GM19452 (cell line): ENCODE measurements around the gene AURKA.

Experiments used
- ATAC-seq: cut with Tn5 transposase; IDR thresholded peaks from one replicate; pipeline ENCODE4 v1.9.1; 2021; ENCODE audit not compliant: unreplicated experiment

Gene AURKA

DNA sequence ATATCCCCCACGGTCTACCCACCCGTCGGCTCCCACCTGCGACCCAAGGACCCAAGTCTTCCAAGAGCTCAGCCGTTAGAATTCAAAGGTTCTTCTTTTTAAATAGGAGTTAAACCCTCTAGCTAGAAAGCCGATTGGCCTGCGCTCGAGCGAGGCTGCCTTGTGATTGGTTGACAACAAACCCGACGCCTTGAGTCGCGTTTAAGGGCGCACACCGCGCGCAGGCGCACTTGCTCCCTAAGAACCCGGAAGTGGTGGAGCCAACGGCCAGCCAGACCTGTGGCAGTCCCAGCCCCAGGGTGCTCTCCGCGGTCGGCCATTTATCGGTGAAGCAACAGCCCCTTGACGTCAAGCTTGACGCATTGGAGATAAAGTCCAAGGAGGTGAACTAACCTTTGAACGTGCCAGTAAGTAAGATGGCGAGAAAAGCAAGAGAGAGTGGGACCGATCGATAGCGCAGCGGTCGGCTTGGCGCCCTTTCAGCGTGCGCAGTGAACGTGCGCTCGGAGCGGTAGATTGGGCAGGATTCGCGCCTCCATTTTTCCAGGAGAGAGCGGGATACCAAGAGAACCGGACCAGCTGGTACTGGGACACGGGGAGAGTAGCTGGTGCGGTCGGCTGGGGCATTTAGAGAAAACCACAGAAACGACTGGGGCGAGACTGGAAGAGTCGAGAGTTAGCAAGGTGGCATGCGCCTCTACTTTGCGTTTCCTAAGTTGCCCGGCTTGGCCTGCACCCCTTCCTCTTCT is at the start of gene AURKA, which contains the start of gene CSTF1:
Gene AURKA, minus strand, starts transcription at position 84 of the 749 bp plus-strand sequence. CDS start 4,018 bp downstream, outside the sequence.
Gene CSTF1, plus strand, starts transcription at position 514 of the 749 bp plus-strand sequence. CDS start 2,908 bp downstream, outside the sequence.
- peak; percentile 93 for ATAC-seq

DNA sequence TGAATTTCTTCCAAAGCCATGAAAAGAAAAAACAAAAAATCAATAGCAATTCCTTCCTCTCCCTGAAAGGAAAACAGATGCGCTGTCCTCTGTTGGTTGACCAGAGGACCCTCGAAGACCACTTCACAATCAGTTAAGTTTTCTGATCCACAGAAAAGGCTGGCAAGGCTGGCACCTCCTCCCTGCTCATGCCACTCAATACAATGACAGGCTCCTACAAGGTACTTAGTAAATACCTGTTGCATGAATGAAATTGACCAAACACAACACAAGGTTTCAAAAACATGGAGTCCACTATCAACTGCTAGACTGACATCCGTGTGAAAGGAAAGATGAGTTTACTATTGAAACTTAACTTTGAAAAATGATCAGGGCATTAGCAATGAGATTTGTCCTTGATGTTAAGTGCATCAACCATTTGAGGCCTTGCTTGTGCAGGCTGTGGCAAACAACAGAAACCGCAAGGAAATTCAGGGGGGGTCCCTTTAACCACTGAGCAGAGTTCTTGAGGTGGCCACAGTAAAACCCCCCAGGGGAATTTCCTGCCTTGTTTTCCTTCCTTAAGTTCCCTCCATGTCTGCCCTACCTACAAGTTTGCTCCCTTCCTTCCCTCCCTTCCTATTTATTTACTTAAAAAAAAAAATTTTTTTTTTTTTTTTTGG is 48.5 kb upstream of the AURKA start:
- peak; percentile 70 for ATAC-seq

DNA sequence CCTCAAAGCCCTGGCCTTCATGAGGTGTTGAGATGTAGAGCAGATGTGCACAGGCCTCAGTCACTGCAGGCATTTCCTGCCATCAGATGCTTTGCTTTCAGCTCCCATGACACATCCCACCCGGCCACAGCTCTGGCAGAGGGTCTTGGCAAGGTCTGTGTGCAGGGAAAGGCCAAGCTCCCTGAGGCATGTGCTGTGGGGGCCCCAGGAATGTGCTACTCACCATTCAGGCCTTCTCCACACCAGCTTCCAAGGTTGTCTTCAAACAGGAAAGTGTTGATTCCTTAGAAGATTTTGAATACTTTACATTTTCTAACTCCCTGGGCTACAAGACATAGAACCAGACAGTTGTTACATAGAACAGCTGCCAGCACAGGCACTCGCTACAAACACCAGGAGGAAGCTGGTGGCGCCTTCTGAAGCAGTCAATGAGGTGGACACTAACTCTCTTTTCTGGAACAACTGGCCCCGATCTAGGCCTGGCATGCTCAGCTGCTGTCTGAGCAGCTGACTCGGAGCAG is 47.8 kb upstream of the AURKA start:
- no peak for ATAC-seq

DNA sequence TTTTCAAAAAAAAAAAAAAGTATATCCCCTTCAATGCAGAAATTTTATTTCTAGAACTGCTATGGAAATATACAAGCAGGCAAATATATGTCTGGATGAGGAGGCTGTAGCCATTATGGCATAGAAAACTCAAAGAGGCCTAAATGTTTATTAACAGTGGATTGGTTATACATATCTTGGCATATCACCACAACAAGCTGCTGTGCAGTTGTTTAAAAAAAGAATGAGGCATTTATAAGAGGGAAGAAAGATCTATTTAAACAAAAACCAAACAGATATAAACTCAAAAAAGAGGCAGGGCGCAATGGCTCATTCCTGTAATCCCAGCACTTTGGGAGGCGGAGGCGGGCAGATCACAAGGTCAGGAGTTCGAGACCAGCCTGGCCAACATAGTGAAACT is 46.3 kb upstream of the AURKA start:
- ATAC-seq = no peak

DNA sequence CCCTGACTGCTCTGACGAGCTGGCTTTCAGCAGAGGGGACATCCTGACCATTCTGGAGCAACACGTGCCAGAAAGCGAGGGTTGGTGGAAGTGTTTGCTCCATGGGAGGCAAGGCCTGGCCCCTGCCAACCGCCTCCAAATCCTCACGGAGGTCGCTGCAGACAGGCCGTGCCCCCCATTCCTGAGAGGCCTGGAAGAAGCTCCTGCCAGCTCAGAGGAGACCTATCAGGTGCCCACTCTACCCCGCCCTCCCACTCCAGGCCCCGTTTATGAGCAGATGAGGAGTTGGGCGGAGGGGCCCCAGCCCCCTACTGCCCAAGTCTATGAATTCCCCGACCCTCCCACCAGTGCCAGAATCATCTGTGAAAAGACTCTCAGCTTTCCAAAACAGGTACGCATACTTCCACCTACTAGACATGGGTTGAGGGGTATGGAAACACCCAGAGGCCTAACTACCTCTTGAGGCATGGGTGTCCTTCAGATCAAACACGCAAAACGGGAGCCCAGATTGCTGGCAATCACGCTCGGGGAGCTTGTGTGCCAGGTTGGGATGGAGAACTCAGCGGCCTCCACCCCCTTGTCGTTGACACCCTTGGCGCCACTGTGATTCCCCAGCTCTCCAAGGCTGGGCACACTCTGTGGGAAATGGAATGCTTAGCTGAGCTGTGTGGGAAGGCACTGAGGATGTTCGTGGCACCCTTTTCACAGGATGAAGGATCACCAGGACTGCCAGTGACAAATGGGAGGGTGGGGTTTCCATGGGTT is 45.4 kb upstream of the AURKA start:
- no peak for ATAC-seq

DNA sequence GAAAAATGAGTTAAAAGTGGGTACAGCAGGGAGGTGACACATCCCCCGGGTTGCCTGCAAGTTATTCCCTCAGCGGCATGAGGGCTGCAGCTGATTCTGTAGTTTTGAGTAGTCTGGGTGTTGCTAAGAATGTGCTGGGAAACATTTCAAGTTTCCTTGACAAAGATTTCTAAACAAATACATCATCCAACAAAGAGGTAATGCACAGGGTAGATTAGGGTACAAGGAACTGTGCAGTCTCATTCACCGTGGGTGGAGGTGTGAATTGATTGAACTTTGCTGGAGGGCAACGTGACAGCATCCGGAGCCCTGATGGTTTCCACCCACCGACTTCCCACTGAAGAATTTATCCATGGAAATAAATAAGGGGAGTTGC is 41.9 kb upstream of the AURKA start:
- no peak for ATAC-seq

DNA sequence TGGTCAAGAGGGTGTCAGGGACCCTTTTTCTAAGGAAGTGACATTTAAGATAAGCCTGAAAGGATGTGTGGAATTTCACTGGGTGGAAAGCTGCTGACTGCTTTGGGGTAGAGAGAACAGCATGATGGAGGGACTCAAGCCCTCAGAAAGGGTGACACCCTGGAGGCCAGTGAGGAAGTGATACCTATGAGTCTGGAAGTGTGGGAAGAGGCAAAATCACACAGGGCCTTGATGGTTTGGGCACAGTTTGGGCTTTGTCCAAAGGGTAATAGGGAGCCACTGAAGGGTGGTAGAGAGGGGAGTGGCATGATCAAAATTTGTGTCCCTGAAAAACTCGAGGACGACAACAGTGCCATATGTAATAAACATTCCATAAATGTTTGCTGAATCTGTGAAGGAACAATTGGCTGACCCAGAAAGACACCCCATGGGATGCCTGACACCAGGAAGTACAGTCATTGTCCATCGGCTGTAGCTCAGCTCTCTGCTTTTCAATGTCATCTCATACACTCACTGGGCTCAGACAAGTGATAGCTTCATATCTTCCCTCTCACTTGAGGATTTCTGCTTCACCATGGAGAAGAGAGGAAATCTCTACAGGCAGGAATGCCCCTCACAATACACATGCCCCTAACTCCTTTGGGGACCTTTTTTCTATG is 41.3 kb upstream of the AURKA start:
- ATAC-seq = no peak

DNA sequence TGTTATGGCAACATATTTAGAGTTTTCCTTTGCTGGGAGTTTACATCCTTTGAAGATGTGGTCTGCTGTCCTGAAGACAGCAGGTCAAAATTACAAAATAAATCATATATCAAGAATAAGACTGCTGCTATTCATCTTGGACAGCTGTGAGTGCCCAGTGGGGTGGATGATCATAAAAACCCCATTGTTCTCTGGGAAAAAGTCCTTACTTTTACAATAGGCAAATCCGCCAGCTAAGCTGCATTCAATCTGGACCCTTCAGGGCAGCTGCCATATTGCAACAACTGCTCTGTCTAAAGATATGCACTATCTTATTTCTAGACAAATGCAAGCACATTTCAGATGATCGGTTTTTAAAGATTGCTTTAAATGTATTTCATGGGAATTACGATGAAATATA is 39.5 kb upstream of the AURKA start:
- no peak for ATAC-seq

DNA sequence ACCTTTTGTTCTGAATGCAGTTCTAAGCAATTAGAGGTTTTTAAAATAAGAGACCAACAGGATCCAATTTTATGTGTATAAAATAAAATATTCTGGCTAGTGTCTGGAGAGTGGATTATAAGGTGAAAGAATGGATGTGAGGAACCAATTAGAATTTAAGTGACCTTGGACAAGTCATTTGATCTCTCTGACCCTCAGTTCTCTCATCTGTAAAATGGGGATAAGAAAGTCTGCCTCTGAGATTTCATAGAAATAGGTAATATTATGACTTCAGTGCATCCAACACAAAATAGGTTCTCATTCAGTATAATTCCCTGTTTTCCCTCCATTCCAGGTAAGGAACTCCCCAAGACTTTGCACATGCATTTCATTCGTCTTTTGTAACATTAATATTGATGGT is 38.9 kb upstream of the AURKA start:
- ATAC-seq = no peak

DNA sequence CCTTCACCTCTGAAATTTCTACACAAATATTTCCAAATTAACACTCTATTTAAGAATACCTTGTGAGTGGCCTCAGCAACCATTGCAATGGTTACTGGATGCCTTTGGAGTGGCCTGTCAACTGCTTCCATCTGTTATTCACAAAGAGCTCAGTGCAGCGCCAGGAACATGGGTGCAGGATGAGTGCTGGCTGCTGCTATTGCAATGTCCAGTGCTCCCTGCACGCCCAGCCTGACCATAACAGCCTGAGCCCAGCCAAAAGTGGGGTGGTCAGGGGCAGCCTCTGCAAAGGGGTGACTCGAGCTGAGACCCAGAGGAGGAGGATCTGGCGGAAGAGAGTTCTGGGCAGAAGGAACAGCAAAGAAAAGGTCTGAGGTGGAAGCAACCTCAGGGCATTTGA is 38.4 kb upstream of the AURKA start:
- no peak for ATAC-seq

DNA sequence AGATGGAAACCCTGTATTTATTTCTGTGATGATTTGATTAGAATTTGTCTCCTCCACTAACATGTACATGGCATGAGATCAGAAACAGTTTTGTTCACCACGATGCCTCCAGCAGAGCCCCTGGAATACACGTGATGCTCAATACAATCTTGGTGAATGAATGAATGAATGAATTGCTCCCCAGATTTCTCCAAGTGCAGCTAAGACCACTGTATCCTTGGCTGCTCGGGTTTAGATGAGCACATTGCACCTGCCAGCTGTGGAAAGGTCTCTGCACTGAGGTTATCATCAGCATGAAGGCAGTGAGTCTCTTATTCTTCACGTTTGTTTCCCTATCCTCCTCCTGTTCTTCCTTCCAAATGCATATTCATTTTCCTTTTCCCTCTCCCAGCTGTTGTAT is 37.9 kb upstream of the AURKA start:
- ATAC-seq = no peak

DNA sequence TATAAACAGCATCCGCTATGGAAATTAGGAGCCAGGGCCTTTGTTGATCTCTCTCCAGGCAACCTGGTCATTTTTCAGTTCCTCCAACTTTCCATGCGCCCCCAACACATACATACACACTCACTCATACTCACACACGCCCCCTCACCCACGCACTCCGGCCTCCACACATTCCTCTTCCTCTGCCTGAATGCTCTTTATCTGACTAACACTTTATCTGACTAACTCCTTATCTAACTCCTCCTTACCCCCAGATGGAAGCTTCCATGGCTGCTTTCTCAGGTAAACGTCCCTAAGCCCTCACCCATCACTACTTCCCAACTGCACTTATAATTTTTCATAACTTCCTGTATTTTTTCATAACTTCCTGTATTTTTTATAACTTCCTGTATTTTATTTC is 37.5 kb upstream of the AURKA start:
- ATAC-seq = no peak

DNA sequence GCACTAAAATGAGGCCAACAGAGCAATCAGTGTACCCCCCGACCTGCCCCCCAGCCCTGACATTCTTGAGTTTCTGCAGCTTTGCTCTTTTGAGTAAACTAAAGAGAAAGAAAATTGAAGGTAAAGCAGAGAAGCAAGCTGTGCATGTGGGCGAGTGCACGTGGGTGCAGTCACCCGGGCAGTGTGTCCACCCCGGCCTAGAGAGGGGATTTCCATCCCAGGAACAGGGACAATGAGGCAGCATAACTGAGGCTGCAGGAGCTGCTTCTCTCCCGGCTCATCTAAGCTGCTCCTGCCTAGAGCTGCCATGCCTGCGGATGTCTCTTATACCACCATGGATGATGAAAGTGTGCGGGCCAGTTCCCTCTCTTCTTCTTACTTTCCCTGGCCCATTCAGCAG is 36.9 kb upstream of the AURKA start:
- no peak for ATAC-seq

DNA sequence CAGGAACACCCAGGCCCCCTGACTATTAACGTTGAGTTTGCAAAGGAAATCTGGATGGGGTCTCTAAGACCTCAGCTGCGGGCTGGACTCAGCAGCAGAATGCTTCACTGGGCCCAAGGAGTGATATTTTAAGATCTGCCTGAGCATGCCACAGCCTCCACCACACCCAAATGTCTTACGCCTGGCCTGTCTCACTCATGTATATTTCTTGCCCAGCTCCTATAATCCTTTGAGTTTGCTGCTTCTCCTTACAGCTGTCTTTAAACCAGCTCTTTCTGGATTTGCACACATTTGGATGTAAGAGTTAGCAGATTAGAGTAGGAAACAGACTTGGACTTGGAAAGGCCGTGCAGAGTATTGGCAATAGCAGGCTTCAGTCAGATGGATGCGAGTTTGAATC is 36.4 kb upstream of the AURKA start:
- ATAC-seq = no peak

DNA sequence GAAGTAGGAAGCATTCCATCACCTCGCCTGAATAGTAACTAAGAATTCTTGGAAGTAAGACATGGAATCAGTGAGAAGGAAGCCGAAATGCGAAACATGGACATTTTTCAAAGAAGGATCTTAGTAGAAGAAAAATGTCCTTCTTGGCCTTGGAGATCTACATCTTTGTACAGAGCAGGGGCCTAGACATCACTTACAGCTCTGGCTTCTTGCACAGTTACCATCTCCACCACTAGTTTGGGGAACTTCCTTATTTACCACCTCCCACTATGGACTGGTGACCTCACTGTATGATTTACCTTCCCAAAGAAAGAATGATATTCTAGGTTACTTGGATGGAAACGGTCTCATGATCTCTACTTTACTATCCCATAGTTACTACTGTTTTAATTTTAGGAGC is 35.8 kb upstream of the AURKA start:
- ATAC-seq = no peak

DNA sequence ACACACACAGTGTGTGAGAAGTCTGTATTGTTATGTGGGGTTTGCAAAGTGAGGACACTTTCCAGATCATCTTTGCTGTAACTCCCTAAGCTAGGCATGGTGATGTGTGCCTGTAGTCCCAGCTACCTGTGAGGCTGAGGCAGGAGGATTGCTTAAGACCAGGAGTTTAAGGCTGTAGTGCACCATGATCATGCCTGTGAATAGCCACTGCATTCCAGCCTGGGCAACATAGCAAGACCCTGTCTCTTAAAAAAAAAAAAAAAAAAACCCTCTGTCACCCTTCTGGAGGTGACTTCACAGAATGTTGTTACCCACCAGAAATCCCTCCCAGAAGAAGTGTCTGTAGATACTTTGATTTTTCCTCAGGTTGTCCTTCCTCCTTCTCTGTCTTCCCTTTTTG is 34.9 kb upstream of the AURKA start:
- no peak for ATAC-seq

DNA sequence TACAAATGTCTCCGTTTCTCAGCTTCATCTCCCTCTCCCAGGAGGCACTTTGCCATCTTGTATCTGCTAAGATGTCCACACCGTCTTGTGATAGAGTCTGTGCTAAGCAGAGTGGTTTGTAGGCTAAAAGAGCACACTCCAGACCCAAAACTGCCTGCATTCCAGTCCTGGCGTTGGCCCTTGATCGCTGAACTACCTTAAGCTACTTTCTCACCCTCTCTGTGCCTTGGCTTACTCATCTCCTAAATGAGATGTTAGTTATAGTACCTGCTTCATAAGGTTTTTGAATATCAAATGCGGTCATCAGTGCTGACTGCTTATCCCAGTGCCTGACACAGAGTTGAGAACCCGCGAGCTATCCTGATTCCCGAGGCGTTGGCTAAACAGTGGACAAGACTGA is 34.0 kb upstream of the AURKA start:
- no peak for ATAC-seq

DNA sequence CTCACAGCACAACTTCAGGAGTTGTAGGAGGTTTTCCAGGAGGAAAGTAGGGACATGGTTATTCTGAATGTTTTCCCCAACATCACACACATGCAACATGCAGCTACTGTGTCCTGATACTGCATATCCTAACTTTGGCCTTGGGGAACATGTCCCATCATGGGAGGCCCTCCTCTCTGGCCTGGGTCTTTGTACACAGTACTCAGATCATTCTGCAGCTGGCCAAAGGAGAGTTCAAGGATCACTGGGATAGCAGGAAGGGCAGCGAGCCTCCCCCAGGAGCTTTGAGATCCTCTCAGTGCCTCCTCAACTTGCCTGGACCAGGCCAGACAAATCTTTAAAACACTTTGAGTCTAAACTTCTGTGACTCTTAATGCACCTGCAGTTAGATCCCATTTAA is 32.9 kb upstream of the AURKA start:
- ATAC-seq = no peak

DNA sequence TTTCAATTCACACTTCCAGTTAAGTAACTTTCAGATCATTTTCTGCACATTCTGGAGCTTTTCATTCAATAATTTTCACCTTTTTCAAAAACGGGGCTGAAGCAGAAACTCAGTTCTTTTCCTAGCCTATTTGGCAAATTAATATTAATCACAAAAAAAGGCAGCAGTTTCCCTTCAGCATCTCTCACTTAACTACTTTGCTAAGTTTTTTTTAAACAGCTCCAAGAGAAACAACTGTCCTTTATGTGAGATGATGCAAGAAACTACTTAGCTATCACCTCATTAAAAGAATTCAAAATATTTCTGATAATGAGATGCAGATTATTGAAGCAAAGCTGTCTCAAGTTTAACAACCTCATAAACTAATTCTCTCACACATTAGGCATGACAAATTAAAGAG is 31.9 kb upstream of the AURKA start:
- no peak for ATAC-seq

DNA sequence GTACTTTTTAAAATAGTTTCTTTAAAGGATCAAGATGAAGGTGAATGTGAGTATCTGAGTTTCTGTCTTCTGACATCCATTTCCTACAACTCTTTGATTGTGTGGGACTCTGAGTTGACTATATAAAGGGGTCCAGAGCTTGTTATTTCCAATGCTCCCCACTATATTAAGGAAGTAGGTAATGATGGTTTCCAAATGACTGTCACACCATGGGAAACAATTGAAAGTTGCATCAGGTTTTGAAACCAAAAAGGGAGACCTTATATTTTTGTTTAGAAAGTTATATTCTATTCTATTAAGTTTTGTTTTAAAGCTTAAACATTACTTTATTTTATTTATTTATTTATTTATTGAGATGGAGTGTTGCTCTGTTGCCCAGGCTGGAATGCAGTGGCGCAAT is 31.2 kb upstream of the AURKA start:
- no peak for ATAC-seq

DNA sequence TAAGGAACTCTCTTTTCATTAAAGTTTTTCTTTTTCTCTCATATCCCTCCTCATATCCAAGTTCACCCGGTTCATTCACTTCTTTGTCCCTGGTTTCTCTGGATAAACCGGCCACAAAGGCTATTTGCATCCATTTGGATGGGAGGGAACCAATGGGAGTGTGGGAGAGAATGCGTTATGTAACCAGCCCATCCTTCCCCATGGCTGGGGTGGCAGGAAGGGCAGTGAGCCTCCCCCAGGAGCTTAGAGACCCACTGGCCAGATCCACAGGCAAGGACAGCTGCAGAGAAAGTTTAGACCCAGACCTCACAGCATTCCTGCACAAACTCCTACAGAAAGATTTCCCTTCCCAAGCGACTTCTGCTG is 30.8 kb upstream of the AURKA start:
- ATAC-seq = no peak
